ENCODE results near the gene ZNF319. TPM values are rescaled to one million over a fixed set of nuclear protein-coding genes. Genes with fewer than 3 reads are reported as not detected.

ZNF319 gene
- polyA plus RNA-seq, 3 donors: 1.9 to 11.5 (median 4.7) TPM

- Mint-ChIP-seq H3K36me3 (peaks cover 11% of the 10 kb centered on the region in 2 donors), H3K9me3 (peaks cover 0 to 11% (median 3%) of the 10 kb centered on the region in 7 donors), H3K27me3 (ENCODE audit: low read depth in 3 of 3) (peaks cover 47 to 67% (median 52%) of the 10 kb centered on the region in 3 donors), H3K4me1 (peaks cover 15% of the 10 kb centered on the region), H3K27ac (no peak within 1 kb of the TSS), H3K4me3 (peak within 1 kb of the TSS; percentile 77 to 94)
- Histone ChIP-seq H3K9me3 (replicated peaks in 1 of 2; ENCODE audit: control insufficient read depth in 1 of 2, insufficient read depth in 1 of 2, low read length in 2 of 2) (no peaks in the 10 kb centered on the region), H3K4me1 (ENCODE audit: control insufficient read depth in 1 of 2, insufficient read depth in 2 of 2, low read length in 2 of 2) (peaks cover 18 to 29% of the 10 kb centered on the region in 2 donors), H4K20me1 (ENCODE audit: insufficient read depth, low read length) (peaks cover 3% of the 10 kb centered on the region), H3K4me3 (replicated peaks in 1 of 3; ENCODE audit: low read depth in 2 of 3, low read length in 3 of 3) (peak within 1 kb of the TSS; percentile 31 to 75 (median 36)), H3K79me2 (ENCODE audit: insufficient read depth, low read length) (no peaks in the 10 kb centered on the region), H3K36me3 (replicated peaks in 1 of 2; ENCODE audit: control insufficient read depth in 1 of 2, insufficient read depth in 2 of 2, low read length in 2 of 2) (peaks cover 9 to 16% of the 10 kb centered on the region in 2 donors), H3K27me3 (ENCODE audit: control insufficient read depth in 2 of 2, insufficient read depth in 2 of 2, low read length in 2 of 2) (peaks cover 20 to 58% of the 10 kb centered on the region in 2 donors), H3K27ac (ENCODE audit: low read depth in 1 of 2, low read length in 2 of 2) (no peak within 1 kb of the TSS), H3K9ac (ENCODE audit: insufficient read depth, low read length, poor library complexity, severe bottlenecking) (no peak within 1 kb of the TSS), H3K4me2 (replicated peaks; ENCODE audit: extremely low read depth, low read length, poor library complexity, severe bottlenecking) (peak within 1 kb of the TSS; percentile 84), H2AFZ (ENCODE audit: insufficient read depth, low read depth, low read length, poor library complexity, severe bottlenecking) (peak within 1 kb of the TSS; percentile 63)
- intact Hi-C loops (cut with micrococcal nuclease): no loop called here
- WGBS (ENCODE audit: insufficient coverage): under 1% methylated on average over 79 of the region's 90 CpGs
- DNase-seq: no peak
- no peak for TF ChIP-seq CTCF (IDR thresholded peaks at IDR 0.05)
Measured at GRCh38 chr16:58025351-58026138, 25.1 kb upstream of the ZNF319 start, which contains the start of gene MMP15. TSS of gene MMP15 (plus strand) at chr16:58025754. CDS start at chr16:58026351, 597 bp downstream.

GRCh38 chr16:58024486-58025350 lies 24.2 kb upstream of the ZNF319 start:
- peak overlapping the region; percentile 31 to 75 (median 36) for H3K4me3 ChIP-seq (replicated peaks in 1 of 3; ENCODE audit: low read depth in 2 of 3, low read length in 3 of 3)
- no peak for DNase-seq
- H3K79me2 ChIP-seq (ENCODE audit: insufficient read depth, low read length): no peaks in the 10 kb centered on the region
- peaks cover 13 to 24% of the 10 kb centered on the region in 2 donors for H3K36me3 ChIP-seq (replicated peaks in 1 of 2; ENCODE audit: control insufficient read depth in 1 of 2, insufficient read depth in 2 of 2, low read length in 2 of 2)
- peaks cover 6% of the 10 kb centered on the region for H4K20me1 ChIP-seq (ENCODE audit: insufficient read depth, low read length)
- H3K27ac ChIP-seq (ENCODE audit: low read depth in 1 of 2, low read length in 2 of 2): no peak overlapping the region
- no peak for TF ChIP-seq CTCF (IDR thresholded peaks at IDR 0.05)
- no peak overlapping the region for H3K27ac Mint-ChIP-seq
- H3K36me3 Mint-ChIP-seq: peaks cover 16 to 19% of the 10 kb centered on the region in 2 donors
- H3K4me1 ChIP-seq (ENCODE audit: control insufficient read depth in 1 of 2, insufficient read depth in 2 of 2, low read length in 2 of 2): peaks cover 18 to 29% of the 10 kb centered on the region in 2 donors
- WGBS (ENCODE audit: insufficient coverage): 17% methylated on average over 48 of the region's 57 CpGs
- H3K4me1 Mint-ChIP-seq: peaks cover 20% of the 10 kb centered on the region
- peaks cover 20 to 58% of the 10 kb centered on the region in 2 donors for H3K27me3 ChIP-seq (ENCODE audit: control insufficient read depth in 2 of 2, insufficient read depth in 2 of 2, low read length in 2 of 2)
- no peaks in the 10 kb centered on the region for H3K9me3 ChIP-seq (replicated peaks in 1 of 2; ENCODE audit: control insufficient read depth in 1 of 2, insufficient read depth in 1 of 2, low read length in 2 of 2)
- H3K9ac ChIP-seq (ENCODE audit: insufficient read depth, low read length, poor library complexity, severe bottlenecking): no peak overlapping the region
- peaks cover 0 to 11% (median 3%) of the 10 kb centered on the region in 7 donors for H3K9me3 Mint-ChIP-seq
- H3K27me3 Mint-ChIP-seq (ENCODE audit: low read depth in 3 of 3): peaks cover 44 to 67% (median 52%) of the 10 kb centered on the region in 3 donors
- H2AFZ ChIP-seq (ENCODE audit: insufficient read depth, low read depth, low read length, poor library complexity, severe bottlenecking): peak overlapping the region; percentile 63
- intact Hi-C loops (cut with micrococcal nuclease): no loop called here
- peak overlapping the region; percentile 77 to 94 for H3K4me3 Mint-ChIP-seq
- peak overlapping the region; percentile 84 for H3K4me2 ChIP-seq (replicated peaks; ENCODE audit: extremely low read depth, low read length, poor library complexity, severe bottlenecking)

Measured in CD14-positive monocyte (primary cell).